HUDEP-2 (cell line): ENCODE data around the gene SRP72.
A peak's percentile ranks its signal among the peaks of the same experiment; 100 is the strongest.
"Not testable (repeated sequence)": the region's sequence is repeated elsewhere in the genome, so short reads cannot be mapped to it uniquely, and the experiment has no call there.

Source experiments
- DNase-seq, 76 experiments: peaks; one replicate each; lab custom pipeline; 2025; ENCODE audit not compliant: unreplicated experiment in 76 of 76; lab: John Stamatoyannopoulos, UW

SRP72 gene, protein sequence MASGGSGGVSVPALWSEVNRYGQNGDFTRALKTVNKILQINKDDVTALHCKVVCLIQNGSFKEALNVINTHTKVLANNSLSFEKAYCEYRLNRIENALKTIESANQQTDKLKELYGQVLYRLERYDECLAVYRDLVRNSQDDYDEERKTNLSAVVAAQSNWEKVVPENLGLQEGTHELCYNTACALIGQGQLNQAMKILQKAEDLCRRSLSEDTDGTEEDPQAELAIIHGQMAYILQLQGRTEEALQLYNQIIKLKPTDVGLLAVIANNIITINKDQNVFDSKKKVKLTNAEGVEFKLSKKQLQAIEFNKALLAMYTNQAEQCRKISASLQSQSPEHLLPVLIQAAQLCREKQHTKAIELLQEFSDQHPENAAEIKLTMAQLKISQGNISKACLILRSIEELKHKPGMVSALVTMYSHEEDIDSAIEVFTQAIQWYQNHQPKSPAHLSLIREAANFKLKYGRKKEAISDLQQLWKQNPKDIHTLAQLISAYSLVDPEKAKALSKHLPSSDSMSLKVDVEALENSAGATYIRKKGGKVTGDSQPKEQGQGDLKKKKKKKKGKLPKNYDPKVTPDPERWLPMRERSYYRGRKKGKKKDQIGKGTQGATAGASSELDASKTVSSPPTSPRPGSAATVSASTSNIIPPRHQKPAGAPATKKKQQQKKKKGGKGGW

DNA sequence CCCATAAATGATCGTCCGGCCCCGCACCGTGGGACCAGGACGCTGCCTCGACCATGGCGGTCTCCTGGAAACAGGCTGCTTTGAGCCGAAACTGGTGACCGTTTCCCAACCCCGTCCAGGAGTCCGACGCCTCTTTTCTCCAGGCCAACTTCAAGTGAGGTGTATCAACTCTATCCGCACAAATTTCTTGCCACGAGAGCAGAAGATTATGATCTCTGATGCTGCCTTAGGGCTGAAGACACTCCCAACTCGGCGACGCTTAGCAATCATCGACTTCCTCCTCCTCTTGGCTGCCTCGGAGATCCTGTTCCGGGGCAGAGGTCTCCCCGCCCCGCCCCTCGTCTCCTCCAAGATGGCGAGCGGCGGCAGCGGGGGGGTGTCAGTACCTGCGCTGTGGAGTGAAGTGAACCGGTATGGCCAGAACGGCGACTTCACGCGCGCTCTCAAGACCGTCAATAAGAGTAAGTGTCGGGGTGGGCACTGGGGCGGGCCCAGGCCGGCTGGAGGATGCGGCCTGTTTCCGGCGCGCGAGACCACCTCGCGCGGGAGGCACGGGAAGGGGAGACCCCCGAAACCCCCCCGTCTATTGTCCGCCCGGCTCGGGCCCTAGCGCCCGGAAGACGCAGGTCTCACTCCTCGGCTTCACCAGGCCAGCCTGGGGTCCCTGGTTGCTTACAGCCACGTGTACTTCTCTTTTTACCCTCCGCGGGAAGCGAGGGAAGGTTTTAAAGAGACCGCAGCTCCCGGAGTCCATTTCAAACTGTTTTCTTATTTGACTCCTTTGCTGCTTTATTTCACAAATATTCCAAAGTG is at the start of gene SRP72:
TSS of gene SRP72 (plus strand) at position 334 of the 813 bp plus-strand sequence. CDS start at position 353, 19 bp downstream.
- peak in 75 of 76 experiments; percentile 5 to 95 (median 85) for DNase-seq

DNA sequence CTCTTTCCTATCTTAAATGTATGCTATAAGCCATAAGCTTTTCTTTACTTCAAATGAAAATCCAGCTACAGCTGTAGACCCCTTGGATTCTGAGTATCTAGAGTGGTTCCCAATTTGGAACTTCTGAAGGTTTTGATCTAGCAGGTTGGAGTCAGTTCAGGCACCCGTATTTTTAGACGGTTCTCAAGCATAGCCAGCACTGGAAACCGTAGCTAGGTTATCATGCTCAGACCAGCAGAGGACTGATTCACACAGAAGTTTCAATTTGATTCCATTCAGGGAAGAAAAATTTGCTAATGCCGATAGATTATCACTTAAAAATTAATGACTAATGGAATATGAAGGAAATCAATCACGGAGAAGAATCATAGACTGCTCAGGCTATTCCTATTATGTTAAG is 43.2 kb upstream of the SRP72 start:
- DNase-seq = no peak

DNA sequence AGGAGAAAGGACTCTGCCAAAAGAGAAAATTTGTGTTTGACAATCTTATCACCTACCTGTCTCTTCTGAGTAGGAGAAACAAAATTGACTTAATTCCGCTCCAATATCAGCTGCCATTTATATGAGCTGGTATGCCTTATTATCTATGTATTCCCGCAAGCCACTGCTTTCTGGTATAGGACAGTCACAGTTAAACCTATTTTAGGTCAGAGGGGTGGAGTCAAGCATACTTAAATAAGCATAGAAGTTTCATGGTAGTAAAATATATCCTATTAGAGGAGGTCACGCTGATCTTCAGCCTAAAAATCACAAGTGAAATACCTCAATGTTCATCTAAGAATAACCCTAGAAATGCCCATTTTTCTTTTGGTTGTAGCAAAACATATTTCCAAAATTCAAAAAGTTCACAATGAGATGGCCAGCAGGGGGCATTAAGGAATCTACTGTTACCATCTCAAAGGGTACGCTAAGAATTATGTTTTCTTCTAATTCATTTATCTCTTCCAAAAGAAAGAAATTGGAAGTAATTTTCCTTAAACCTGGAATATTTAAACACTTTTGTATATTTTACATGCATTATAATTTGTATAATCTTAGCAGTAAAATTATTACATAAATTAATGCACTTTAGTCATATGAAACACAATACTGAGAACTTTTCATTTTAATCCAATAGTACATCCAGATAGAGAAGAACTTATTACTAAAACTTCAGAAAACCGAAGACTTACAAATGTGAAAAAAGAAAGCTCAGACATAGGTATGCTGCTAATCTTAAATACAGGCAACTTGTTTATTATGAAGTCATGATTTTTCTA is 42.5 kb upstream of the SRP72 start:
- peak in 15 of 76 experiments; percentile 1 to 28 (median 8) for DNase-seq

DNA sequence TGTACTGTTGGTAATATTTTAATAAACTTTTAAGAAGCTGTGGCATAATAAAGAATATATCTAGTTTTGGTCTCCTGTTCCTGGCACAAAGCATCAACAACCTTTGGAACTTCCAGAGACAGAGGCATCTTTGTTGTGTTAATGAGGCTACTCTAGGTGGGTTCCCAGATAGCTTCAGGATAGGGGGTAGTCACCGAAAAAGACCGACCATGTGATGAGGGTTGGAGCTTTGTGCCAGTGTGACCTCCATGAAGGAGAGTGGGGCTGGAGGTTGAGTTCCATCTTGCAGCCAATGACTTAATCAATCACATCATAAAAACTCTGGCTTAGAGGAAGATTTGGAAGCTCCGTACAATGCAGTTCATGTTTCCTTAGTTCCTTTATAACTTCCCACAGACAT is 41.9 kb upstream of the SRP72 start:
- DNase-seq = no peak

DNA sequence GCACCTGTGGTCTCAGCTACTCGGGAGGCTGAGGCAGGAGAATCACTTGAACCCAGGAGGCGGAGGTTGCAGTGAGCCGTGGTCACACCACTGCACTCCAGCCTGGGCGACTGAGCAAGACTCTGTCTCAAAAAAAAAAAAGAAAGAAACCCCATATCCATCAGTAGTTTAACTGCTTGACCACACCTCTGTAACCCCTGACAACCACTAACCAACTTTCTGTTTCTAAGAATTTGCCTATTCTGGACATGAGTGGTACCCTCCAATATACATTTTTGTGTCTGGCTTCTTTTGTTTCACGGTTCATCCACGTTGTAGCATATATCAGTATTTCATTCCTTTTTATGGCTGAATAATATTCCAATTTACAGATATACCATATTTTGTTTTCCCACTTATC is 41.1 kb upstream of the SRP72 start:
- DNase-seq = no peak

DNA sequence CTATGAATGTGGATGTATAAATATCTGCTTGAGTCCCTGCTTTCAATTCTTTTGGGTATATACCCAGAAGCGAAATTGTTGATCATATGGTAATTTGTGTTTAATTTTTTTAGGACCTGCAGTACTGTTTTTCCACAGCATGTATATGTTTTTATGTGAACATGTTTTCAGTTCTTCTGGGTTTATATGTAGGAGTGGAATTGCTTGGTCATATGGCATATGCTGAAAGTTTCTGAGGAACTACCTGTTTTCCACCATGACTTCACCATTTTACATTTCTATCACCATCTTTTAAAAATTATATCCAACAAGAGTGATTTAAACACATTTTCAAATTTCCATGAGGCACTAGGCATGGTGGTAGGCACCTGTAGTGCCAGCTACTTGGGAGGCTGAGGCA is 40.2 kb upstream of the SRP72 start:
- DNase-seq = no peak

DNA sequence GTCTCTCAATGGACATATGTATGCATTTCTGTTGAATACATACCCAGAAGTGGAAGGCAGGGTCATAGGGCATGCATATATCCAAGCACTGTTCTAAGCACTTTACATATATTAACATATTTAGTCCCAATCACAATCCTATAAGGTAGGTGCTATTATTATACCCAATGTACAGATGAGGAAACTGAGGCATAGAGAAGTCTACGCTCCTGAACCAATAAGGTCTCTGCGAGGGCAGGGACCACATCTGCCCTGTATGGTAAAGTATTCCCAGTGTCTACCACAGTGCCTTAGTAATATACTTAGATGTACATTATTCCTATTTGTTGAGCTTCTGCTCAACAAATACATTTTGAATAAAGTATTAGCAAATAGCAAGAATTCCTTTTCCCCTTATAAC is 37.2 kb upstream of the SRP72 start:
- no peak for DNase-seq

DNA sequence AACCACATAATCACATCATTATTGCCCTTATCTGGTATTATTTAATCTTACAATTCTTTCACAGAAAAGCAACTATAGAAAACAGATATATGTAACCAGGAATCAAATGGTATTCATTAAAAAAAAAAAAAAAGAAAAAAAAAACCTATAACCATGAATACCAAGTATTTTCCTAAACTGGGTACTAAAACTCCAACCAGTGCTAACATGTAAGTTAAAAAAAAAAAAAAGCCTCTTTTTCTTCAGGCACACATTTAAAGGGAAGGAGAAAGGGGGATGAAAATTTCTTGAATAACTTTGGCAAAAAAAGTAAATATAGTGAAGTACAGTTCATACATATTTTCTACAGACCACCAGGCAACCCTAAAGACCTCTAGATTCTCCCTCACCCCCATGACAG is 34.1 kb upstream of the SRP72 start:
- DNase-seq = no peak

DNA sequence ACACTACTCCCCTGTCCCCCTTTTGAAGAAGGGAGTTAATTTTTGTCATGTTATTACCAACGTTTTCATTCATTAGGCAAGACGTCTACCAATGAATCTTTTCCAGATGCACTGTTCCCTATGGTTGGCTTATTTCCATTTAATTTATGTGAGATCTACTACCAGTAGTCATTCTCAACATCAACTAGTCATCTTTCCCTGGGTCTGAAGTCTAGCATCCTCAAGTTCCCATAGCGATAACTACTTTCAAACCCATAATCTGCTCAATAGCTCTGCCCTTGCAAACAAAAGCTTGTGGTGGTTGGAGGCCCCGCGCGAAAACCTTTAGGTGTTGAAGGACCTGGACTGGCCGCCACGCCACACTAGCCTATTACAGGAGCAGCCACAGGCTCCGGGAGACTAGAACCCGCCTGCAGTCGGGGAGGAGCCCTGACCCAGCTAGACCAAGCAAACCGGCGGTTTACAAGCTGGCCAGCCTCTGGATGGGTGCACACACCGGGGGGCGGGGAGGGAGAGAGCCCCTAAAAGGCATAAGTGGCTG is 32.7 kb upstream of the SRP72 start:
- peak in 69 of 76 experiments; percentile 4 to 83 (median 46) for DNase-seq

DNA sequence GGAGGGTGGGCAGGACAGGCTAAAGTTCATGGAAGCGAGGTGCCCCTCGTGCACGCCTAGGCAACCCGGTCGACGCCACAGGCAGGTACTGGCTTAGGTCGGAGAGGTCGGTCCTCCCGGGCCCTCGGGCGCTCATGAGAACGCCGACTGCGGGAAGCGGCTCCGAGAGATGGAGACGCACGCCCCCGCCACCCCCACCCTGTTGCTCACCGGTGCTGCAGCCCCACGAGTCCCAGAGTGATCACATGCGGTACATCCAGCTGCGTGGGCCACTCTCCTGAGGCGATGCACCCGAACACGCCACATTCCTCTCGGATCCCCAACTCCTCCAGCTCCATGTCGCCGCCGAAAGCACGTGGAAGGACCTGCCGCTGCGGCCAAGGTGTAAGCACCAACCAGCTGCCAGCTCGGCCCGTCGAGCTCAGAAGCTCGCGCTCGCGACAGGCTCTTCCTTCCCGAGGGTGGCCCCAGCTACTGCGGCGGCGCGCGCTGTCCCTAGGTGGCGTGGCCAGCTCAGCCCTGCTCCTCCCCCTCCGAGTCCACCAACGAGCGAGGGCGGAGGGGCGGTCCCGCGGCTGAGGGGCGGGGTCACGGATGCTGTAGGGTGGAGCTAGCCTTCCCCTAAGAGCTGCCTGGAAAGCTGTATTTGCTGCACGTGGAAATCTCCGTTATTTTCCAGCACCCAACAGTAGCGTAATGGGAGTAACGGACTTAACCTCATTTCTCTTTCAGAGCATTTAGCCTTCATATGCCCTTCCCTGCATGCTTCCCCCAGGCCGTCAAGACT is 32.1 kb upstream of the SRP72 start, which contains the start of gene PPAT:
TSS of gene PPAT (minus strand) at position 476 of the 787 bp plus-strand sequence. CDS start at position 338, 138 bp downstream.
- DNase-seq = peak; percentile 62 to 99 (median 96)

DNA sequence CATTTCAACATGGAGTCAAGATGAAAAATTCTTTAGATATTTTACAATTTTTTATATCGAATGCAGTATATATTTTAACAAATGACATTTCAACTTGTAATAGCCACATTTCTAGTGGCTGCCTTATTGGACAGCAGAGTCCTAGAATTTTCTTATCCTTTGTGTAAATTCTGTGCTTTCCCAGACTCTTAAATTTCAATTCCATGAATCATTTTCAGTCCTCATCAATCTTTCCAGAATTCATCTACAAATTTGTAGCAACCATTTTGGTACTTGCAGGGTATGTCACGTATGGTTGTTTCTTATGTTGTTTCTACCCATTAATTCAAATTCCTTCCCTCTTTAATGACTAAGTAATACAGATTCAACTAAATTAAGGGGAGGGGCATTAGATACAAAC is 28.7 kb upstream of the SRP72 start:
- DNase-seq = no peak

DNA sequence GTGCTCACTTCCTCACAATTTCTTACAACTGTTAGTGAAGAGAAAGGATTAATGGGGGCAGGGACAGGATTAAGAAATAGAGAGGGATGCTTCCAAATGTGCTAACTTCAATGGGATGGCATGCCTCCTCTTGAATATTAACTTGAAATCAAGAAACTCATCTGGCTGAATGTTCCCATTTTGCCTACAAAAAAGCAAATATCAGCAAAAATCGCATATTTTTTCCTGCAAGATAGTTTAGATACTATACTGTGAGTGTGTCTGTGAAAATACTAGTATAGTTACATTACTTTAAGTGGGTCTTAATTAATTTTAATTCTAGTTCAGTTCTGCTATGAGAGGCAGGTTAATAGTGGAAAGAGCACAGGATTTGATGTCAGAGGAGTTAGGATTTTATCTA is 26.4 kb upstream of the SRP72 start:
- DNase-seq = no peak

DNA sequence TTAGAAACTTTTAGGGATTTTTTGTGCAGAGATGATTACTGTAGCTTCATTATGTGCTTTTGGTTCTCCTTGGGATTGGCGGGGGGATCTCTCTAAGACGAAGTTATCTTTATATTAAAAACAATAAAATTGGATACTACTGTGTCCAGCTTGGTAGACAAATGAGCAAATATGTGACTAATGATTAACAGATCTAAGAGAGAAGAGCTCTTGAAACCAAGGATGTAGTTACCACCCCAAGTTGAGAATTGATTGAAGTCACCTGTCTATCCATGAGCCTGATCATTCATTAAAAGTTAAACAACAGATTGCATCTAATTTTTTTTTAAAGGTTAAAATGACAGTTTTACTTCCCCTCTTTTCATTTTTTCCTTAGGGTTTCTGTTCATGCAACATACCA is 22.7 kb upstream of the SRP72 start:
- DNase-seq = no peak

DNA sequence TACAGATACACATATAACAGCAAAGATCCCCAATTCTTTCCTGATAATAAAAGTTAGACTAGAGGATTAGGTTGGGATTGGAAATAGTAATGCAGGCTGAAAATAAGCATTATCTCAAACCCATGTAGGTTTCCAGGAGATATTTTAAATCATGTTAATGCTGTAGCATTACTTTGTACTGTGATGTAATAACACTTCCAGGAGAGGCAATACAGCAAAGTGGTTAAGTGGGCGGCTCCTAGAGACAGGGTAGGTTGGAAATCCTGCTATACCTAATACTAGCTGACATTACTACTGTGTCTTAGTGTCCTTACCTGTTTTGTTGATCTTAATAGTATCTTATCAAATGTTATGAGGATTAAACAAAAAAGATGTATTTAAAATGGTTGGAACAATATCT is 21.7 kb upstream of the SRP72 start:
- DNase-seq = no peak

DNA sequence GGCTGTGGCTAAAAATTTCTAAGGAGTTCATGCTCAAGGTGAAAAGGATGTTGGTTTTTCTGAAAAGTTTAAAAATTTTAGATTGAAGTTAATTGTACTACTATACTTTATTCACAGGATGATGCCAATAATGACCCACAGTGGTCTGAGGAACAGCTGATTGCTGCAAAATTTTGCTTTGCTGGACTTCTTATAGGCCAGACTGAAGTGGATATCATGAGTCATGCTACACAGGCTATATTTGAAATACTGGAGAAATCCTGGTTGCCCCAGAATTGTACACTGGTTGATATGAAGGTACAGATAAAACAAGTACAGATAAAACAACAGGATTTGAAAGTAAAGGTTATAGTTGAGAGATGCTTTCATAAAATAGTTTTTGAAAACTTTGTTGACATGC is 19.1 kb upstream of the SRP72 start:
- DNase-seq = no peak

DNA sequence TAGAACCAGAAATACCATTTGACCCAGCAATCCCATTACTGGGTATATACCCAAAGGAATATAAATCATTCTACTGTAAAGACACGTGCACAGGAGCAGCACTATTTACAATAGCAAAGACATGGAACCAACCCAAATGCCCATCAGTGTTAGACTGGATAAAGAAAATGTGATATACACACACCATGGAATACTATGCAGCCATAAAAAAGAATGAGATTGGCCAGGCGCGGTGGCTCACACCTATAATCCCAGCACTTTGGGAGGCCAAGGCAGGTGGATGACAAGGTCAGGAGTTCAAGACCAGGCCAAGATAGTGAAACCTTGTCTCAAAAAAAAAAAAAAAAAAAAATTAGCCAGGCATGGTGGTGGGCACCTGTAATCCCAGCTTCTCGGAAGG is 17.9 kb upstream of the SRP72 start:
- not testable (repeated sequence) for DNase-seq

DNA sequence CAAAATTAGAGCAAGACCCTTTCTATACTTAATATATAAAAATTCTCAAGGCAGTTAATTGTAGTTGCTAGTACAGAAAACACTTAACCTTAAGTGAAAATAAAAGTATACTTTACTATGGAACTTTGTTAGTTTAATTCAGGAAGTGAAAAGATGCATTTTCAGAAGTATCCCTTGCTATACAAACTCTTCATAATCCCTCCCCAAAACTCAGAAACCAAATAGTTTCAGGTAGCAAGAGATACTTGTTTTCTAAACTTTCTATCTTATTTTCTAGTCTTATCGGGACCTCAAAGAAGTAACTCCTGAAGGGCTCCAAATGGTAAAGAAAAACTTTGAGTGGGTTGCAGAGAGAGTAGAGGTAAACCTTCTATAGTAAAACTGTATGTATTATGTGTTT is 17.1 kb upstream of the SRP72 start:
- DNase-seq = no peak

DNA sequence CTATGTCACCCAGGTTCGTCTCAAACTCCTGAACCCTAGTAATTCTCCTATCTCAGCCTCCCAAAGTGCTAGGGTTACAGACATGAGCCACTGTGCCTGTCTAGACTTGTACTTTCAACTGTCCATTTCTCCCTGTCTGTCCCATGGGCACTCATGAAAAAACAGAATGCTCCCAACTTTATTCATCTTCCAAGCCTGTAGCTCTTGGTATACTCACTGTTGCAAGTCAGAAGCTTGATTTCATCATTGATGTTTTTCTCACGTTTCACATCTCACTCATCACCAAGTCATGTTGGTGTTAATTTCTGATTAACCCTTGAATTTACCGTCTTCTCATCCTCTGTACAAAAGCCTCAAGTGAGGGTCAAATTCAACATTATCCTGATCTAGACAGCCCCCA is 7.3 kb upstream of the SRP72 start:
- no peak for DNase-seq

DNA sequence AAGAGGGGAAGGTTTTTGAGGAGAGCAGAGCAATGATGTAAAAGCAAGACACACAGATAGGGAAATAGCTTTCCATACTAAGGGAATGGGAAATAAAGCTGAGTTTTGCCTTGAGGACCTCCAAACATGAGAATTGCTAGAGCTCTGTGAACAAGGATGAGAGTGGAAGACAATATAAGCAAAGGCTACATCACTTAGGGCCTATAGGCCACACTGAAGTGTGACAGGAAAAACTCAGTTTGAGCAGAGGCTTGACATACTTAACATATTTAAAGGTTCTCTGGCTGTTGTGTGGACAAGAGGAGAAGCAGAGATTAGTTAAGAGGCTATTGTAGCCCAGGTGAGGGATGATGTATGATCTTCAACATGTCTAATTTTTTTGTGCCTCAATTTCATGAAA is 5.3 kb upstream of the SRP72 start:
- no peak for DNase-seq
